Measurements from ENCODE around the gene SS18L1.

The SS18L1 gene

DNA sequence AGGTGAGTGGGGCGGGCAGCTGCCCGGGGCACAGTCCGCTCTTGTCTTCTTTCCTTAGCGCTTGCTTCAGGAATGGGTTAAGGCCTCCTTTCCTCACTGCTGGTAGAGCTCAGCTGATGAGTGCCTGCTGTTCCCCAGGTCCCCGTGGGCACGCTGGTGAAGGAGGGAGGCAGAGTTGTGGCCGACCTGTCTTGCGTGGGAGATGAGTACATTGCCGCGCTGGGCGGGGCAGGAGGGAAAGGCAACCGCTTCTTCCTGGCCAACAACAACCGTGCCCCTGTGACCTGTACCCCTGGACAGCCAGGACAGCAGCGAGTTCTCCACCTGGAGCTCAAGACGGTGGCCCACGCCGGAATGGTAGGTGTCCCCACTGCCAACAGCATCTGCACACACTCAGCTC is 54.9 kb downstream of the SS18L1 start:
- DNase-seq: no peak

- no peak for DNase-seq
Observed at GRCh38 chr20:62198931-62199330, 55.4 kb downstream of the SS18L1 start.

- no peak for DNase-seq
Observed at GRCh38 chr20:62200491-62201172, 57.1 kb downstream of the SS18L1 start.

GRCh38 chr20:62201173-62202082 is 57.9 kb downstream of the SS18L1 start:
- DNase-seq: no peak

DNA sequence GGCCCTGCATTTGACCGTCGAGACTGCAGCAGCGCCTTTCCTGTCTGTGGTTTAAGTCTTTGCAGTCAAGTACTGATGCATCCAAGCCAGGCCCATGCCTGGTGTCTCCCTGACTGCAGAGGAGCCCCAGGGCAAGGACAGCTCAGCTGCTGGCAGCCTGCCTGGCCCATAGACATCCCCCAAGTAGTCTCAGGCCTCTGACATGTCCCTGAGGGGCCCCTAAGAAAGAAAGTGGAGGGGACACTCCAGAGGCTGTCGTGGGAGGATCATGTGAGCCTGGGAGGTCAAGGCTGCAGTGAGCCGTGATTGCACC is 58.5 kb downstream of the SS18L1 start:
- DNase-seq: no peak

DNA sequence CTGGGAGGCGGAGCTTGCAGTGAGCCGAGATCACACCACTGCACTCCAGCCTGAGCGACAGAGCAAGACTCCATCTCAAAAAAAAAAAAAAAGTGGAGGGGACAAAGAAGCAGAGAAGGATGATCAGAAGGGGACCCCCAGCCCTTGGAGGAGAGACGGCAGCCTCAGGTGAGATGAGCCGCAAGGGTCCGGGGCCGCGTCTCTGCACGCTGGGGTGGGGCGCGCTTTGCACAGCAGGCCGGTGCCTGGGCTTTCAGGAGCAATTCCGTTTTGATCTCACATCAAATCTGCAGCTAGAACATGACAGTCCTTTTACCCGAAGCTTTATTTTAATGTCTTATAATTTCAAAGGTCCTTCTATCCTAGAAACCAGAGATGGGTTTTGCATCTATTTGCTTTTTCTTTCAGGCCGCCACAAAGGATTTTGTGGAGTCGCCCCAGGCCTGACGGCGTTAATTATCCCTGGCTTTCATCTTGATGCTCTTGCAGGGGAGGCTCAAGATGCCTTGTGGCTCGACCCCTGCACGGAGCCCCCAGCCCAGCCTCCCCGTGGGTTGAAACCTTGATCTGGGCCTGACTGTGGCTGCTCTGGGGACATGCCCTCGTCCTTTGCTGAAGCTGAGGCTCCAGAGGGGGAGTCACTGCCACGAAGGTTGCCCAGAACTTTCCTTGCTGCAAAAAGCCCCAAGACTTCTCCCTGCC is 59.3 kb downstream of the SS18L1 start:
- DNase-seq: no peak

GRCh38 chr20:62203378-62204030 is 59.9 kb downstream of the SS18L1 start:
- DNase-seq: no peak

DNA sequence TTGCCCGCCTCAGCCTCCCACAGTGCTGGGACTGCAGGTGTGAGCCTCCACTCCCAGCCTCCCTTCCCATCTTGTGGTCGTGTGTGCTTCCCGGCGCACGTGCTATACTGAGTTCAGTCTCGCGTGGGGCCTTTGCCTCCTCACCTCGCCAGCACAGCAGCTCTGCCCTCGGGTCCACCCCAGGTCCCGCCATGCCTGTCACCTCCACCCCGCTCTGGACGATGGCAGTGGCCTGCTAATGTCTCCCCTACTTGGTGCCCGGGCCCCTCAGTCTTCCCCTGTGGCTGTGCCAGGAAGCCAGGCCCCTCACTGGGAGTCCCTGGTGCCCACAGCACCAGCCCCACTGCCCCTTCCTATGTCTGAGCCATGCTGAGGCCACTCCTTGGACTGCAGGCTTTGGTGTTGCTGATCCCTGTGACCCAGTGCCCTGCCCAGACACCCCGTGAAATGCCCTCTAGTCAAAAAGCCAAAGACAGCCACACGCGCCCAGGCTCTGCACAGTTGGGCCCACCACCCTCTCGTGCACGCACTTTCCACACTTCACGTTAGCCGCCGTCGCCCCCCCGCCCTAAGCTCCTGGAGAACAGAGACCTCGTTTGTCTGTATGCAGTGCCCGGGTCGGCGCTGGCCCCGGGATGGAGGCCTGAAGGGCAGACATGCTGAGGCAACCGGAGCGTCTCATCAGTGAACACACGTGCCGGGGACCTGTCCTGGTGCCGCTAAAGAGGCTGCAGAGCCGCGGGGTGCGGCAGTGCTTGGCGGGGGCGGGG is 62.2 kb downstream of the SS18L1 start:
- DNase-seq: no peak

- DNase-seq: no peak
Observed at GRCh38 chr20:62206388-62206775, 62.8 kb downstream of the SS18L1 start.

GRCh38 chr20:62208061-62208794 is 64.7 kb downstream of the SS18L1 start:
- DNase-seq: no peak

GRCh38 chr20:62208795-62209755 is 65.5 kb downstream of the SS18L1 start:
- DNase-seq: no peak

- DNase-seq: no peak
Observed at GRCh38 chr20:62209850-62210495, 66.4 kb downstream of the SS18L1 start.

DNA sequence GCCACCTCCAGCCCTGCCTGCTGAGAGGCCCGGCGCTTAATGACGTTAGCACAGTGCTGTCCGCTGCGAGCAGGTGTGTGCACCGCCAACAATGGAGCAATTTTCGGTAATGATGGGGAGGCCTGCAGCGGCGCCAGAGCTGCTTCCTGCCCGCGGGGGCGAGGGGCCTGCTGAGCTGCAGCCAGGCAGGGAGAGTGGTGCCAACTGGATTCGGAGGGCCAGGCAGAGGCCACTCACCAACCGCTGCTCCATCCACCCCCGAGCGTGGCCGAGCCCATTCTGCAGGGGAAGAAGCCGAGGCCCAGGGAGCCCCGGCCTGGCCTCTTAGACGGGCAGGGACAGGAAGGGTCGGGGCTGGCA is 66.9 kb downstream of the SS18L1 start:
- DNase-seq: no peak

GRCh38 chr20:62211216-62211615 is 67.6 kb downstream of the SS18L1 start:
- no peak for DNase-seq

GRCh38 chr20:62211769-62212288 is 68.3 kb downstream of the SS18L1 start:
- DNase-seq: no peak

GRCh38 chr20:62212299-62212698 is 68.7 kb downstream of the SS18L1 start:
- DNase-seq: no peak

GRCh38 chr20:62214067-62214466 is 70.5 kb downstream of the SS18L1 start:
- DNase-seq: no peak

DNA sequence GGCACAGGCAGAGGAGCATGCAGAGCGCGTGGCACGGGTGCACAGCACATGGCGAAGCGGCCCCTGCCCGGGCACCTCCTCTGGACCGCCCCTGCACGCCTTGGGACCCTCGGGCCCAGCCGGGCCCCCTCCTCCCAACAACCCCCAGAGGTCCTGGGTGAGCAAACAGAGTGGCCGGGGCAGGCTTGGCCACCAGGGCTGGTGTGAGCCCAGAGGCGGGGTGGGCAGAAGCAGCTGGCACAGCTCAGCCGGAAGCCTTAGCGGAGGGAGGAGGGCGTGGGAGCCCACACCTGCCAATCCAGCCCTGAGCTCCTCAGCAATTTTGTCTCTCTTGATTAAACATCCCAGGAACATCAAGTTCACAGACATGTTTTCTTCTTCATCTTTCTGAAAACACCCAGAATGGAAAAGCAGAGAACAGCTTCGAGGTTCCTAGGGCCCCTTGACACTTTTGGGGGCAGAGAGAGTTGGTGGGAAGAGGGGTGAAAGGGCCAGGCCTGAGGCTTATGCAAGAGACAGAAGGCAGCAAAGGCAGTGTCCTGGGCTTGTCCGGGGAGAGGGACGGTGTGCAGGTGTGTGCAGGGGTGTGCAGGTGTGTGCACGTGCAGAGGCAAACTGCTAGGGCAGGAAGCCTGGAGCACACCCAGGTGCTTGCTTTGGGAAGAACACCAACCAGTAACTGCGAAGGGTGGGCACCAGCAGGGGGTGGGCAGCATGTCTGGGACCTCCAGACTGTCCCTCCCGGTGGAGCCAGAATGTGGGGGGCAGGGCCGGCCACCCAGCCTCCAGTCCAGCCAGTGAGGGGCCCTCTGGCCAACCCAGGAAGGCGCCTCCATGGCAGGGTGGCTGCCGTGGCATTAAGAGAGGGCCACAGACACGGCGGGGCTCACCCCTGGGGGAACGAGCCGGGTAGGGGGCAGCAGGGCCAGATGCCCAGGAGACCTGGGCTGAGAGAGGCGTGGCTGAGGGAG is 71.7 kb downstream of the SS18L1 start:
- no peak for DNase-seq

All from activated CD4-positive, alpha-beta T cell treated with anti-CD3 and anti-CD28 coated beads, Interleukin-2, amount 50 U/mL, for 1 hour (primary cell).